Measurements from ENCODE around the gene DBH.

DBH gene

DNA sequence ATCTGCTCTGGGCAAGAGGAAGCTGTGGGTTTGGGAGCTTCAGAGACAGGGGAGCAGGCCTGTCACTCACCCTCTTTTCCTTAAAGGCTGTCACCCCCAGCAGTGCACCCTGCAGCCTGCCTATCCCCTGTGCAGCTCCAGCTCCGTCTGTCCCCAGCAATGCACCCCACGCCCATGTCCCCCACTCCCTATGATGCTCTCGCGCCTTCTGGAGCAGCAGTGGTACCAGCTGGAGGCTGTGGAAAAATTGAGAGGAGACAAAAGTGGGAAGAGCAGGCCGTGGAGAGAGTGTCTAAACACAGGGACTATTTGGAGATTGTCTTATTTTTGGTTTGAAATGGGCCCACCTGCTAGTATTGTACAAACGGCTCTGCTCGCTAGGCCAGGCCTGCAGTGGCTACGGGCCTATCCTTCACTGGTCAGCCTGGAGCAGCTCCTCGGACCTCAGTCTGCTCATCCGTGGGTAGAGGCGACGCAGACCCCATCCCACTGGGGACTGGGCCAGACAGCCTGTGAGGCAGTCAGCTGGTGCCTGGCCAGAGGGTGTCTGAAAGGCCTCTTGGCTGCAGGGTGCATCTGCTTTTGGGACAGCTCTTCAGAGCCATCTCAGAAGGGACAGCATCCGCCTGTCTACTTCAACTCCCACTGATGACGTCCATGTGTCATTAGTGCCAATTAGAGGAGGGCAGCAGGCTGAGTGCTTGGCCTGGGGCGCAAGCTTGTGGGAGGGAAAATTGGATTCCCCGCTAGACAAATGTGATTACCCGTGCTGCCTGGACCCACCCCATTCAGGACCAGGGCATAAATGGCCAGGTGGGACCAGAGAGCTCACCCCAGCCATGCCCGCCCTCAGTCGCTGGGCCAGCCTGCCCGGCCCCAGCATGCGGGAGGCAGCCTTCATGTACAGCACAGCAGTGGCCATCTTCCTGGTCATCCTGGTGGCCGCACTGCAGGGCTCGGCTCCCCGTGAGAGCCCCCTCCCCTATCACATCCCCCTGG, at the start of gene DBH:
DBH (plus strand) TSS at position 831 of the 999 bp plus-strand sequence; CDS start at position 840, 9 bp downstream.
- no peak for DNase-seq (ENCODE audit: low read depth in 3 of 3)

DNA sequence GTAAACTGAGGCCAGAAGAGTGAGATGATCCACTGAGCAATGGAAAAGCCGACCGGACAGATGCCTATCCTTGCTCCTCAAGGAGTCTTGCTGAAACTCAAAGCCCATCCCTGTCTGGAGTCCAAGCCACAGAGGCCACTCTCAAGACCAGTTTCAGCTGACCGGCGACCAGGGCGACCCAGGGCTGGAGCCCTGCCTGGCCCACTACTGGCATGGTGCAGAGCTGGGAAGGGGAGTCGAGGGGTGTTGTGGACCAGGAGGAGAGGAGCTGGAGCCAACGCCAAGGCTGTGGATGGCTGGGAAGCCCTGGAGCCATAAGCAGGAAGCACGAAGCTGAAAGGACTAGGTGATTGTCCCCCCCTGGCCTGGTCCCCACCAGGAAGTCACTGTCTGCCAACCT, 49.1 kb upstream of the DBH start:
- no peak for DNase-seq (ENCODE audit: low read depth in 3 of 3)

DNA sequence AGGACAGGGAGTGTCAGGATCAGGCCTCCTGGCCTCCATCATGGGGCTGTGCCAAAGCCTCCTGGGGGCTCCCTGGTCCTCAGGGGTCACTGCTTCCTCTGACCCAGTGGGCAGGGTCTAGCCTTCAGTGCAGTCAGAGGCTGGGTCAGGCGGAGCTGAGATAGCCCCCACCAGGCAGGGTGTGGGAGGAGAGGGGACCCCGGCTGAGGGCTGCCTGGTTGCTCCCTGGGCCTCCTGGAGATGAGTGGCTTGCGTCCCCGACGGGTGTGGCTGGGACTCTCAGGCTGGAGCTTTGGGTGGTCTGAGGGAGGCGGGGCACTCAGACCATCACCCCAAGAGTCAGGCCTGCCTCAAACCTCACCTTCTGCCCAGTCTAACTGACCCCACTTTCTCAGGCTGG, 48.7 kb upstream of the DBH start:
- DNase-seq (ENCODE audit: low read depth in 3 of 3): no peak

DNA sequence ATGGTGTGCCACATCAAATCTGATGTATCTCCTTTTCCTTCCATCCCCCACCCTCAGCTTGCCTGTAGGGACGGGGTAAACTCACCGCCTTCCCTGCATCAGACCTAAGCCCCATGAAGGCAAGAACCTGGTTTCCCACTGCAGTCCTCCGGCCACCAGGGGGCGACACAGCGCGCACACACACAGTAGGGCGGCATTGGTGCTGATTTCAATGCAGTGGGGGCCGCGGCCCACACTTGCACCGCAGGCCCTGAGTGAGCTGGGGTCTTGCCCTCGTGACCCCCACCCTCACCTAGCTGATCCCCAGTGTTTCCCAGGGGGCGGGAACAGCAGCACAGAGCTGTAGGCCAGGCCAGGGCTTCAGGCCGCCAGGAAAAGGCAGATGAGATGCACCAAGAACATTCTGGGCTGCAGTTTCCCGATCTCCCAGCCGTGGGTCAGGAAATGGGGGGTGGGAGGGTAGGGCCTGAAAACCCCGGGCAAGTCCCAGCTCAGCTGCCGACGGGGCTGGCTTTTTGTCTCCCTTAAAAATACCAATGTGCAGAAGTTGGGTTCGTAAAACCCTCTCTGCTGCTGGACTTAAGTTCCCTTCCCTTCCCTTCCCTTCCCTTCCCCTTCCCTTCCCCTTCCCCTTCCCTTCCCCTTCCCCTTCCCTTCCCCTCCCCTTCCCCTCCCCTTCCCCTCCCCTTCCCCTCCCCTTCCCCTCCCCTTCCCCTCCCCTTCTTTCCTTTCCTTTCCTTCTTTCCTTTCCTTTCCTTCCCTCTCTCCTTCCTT, 46.5 kb upstream of the DBH start:
- DNase-seq (ENCODE audit: low read depth in 3 of 3): peak in 2 of 3 experiments; percentile 14 to 20

DNA sequence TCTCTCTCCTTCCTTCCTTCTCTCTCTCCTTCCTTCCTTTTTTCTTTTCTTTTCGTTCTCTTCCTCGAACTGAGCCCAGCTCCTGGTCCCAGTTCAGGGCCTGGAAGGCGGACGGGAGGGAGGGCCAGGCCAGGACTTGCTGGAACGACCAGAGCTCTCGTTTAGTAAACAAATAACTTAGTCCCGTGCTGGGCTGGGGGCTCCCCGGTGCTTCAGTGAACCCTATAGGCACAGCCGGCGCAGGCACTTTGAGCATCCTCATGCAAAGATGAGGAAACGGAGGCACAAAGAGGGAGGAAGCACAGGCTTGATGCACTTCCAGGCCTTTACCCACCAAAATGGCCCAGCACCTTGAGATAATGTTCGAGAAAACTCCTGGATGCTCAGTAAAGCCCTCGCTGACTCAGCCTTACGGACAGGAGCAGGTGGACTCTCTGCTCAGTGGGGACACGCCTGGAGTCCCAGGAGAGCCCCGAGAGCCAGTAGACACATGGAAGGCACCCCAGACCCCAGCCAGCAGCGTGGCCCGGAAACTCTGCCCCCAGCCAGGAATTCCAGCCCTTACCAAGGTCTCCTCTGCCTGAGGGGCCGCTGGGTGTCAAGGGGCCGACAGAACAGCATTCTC, 45.8 kb upstream of the DBH start:
- DNase-seq (ENCODE audit: low read depth in 3 of 3): no peak

DNA sequence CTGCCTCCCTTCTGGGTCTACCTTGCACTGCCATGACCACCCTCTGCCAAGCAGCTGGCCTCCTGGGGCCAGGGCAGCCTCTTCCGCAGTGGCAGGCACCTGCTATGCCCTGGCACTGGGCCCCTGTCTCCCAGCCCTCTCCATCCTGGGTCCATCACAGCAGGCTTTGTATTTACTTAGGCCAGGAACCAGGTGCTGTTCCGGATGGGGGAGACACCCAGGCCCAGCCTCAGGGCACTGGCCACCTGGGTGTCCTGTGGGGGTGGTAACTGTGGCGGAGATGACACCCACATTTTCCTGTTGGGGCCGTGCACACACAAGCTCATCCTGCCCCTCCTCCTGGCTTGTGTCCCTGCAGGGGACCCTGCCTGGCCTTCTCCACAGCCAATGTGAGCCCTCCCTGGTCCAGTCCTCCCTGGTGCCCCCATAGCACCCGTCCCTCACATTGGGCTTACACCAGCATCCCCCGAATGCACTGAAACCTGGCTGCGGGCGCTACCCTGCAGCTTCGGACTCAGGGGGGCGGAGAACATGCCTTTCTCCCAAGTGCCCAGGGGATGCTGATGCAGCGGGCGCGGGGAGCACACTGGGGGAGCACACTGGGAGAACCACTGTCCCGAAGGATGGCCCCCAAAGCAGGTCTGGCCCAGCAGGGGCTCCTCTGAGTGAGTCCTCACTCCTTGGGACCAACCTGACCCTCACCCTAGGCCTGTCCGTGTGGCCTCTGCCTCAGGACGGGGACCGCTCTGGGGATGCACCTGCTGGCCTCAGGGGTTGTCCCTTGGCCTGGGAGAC, 44.9 kb upstream of the DBH start:
- DNase-seq (ENCODE audit: low read depth in 3 of 3): no peak

DNA sequence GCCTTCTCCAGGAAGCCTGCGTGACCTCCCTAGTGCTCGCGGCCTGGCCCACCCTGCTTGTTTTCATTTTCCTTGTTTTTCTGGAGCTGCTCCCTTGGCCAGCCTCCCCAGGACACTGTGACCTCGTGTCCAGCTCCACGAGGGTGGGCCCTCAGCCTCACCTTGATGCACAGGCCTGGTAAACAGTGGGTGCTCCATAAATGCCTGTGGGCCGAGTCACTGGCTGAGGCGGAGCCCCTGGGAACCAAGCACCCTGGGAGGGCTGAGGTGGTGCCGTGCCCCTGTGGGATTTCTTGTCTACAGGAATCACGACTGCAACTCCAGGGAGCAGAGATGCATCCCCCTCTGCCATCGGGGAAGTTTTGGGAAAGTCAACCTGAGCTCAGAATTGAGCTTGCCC, 44.2 kb upstream of the DBH start:
- no peak for DNase-seq (ENCODE audit: low read depth in 3 of 3)

DNA sequence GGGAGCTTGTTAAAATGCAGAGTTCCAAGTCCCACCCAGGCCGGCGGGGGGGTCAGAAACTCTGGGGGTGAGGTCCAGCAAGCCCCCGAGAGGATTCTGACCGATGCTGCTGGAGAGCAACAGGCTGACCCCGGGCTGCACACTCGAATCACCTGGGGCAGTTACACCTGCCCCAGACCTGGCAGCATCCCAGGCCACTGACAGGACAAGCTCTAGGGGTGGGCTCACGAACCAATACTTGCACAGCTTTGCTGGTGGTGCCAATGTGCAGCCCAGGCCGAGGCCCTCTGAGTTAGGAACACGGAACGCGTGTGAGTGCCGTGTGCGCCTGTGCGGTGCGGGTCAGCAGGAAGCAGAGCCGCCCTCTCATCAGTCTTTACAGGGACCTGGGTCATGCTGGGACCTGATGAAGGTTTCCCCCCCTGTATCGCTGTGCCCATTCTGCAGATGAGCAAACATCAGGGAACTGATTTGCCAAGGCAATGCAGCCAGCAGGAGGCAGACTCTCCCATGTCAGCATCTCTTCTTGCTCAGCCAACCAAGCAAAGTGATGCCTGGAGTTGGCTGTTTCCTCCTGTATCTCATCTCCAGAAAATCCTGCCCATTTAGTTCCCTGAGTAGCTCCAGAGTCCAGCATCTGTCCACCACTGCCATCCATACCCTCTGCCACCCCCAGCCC, 43.3 kb upstream of the DBH start:
- no peak for DNase-seq (ENCODE audit: low read depth in 3 of 3)

DNA sequence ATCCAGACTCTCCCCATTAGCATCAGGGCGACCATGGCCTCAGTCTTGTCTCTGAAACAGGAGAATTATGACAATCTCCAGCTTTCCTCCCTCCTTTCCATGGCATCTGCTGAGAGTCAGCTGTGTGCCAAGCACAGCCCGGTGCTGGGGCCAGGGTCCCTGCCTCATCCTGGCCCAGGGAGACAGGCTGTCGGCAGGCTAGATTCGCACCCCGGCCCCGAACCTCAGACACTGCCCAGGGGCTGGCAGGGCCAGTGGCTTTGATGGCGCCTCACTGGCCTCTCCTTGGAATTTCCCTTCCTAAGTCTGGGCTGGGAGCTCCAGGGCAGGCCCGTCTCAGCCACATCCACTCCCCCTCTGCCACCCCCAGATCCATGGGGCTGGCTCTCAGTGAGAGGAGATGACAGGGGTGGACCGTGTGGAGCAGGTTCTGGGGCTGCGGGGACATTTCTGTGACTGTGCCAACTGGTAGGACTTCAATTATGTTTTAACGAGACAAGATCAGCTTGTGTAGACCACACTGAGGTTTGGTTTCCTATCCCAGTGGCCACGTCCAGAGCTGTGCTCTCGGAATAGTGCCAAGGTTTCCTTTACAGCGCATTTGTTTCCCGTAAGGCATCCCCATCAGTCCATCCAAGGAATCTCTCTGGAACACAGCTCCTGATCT, 42.4 kb upstream of the DBH start:
- no peak for DNase-seq (ENCODE audit: low read depth in 3 of 3)

DNA sequence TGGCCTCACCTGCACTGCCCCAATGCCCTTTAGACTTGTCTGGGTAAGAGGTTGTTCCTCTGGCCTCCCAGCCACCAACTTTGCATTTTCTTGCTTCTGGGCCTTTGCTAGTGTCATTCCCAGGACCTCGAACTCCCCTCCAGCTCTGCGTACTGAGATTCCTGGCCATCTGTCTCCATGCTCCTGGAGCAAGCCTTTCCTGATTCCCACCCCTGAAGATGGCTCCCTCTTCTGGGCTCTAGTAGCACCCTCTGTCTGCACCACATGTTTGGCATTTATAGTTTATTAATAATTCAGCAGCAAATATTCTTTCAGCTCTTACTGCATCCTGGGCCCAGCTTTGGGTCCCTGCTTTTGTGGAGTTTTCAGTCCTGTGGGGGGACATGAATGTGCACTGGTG, 41.9 kb upstream of the DBH start:
- DNase-seq (ENCODE audit: low read depth in 3 of 3): no peak

DNA sequence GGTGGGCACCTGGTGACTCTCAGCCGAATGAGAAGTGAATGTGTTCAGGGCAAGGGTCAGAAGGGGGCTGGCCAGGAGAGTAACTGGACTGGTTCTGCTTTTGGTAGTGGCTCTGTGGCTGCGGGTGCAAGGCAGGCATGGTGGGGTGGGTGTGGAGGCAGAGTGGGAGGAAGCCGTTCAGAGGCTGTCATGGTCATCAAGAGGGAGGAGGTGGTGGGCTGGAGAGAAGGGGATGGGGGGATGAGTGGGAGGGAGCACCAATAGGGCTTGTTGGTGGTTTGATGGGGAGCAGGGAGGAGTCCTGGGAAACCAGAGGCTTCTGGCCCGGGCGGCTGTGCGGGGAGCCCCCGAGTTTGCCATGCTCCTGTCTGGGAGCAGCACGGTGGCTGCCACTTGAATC, 40.3 kb upstream of the DBH start:
- DNase-seq (ENCODE audit: low read depth in 3 of 3): no peak

DNA sequence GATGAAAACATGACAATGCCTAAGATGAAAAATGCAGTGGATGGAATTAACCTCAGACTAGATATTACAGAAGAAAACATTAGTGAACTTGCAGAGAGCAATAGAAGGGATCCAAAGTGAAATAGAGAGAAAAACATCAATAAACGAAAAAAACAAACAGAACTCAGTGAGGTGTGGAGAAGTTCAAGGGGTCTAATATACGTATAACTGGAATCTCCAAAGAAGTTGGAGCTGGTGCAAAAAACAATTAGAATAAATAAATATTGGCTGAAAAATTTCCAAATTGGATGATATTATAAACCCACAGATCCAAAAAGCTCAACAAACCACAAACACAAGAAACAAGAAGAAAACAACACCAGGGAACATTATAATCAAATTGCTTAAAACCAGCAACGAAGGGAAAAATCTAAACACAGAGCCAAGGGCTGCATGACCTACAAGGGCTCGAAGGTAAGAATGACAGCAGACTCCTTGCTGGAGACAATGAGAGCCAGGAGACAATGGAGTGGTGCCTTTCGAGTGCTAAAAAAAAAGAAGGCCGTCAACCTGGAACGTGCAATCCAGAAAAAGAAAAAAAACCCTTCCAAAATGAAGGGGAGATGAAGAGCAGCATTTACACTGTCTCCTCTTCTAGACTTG, 38.7 kb upstream of the DBH start:
- no peak for DNase-seq (ENCODE audit: low read depth in 3 of 3)

DNA sequence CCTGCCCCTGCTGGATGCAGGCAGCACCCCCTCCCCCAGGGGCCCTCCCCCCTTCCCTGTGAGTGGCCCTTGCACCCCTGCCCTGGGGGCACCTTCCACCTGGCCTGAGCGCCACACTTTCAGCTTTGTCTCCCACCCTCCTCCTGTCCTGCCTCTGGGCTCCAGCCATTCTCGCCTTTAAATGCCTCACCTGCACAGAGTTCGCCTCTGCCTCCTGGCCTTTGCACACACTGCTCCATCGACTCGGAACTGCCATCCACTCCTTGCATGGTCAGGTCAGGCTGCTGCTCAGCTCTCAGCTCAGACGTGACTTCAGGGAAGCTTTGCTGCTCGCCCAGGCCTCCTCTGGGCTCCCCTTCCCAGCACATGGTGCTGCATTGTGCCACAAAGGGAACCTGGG, 37.2 kb upstream of the DBH start:
- DNase-seq (ENCODE audit: low read depth in 3 of 3): no peak

DNA sequence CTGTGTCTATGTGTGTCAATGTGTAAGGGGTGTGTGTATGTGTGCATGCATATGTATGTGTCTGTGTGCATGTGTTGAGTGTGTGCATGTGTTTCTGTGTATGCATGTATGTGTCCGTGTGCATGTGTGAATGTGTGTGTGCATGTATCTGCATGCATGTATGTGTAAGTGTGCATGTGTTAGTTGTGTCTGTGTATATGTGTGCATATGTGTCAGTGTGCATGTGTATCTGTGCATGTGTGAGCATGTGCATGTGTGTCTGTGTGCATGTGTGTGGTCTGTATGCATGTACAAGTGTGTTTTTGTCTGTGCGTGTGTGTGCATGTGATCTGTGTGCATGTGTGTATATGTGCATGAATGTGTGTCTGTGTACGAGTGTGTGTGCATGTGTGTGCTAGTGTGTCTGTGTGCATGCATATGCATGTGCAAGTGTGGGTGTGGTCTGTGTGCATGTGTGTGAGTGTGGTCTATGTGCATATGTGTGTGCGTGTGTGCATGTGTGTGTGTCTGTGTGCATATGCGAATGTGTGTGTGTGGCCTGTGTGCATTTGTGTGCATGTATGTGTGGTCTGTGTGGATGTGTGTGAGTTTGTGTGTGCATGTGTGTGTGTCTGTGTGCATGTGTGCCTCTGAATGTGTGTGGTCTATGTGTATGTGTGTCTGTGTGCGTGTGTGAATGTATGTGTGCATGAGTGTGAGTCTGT, 36.5 kb upstream of the DBH start:
- no peak for DNase-seq (ENCODE audit: low read depth in 3 of 3)

DNA sequence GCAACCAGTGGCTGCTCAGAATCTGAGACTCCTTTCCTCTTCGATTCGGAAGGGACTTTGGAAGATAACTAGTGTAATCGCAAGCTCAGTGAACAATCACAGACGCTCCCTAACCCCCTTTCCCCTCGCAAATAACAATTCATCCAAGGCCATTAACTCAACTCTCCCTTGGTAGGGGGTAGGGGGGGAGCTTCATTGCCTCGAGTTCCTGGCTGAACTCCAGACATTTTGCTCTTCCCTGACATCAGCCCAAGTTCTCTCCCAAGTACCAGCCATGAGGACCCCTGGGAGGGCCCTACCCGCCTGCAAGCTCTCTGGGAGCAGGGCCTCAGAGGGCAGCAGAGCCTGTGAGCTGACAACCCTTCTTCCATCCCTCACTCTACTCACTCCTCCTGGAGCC, 35.4 kb upstream of the DBH start:
- no peak for DNase-seq (ENCODE audit: low read depth in 3 of 3)

DNA sequence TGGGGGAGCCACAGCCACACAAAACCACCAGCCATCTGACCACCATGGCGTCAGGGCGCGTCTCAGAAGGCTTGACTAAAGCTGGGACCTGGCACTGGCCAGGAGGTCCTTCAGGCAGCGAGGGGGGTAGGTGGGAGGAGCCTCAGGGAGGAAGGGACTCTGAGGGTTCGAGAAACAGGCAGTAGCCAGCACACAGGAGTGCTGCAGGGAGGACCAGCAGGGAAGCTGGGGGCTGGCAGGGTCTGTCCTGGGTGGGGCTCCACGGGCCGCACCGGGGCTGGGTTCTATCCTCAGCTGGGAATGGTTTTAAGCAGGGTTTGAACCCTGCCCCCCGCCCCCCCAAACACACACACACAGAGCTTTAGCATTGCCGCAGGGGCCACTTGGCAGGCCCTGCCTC, 34.4 kb upstream of the DBH start:
- no peak for DNase-seq (ENCODE audit: low read depth in 3 of 3)

DNA sequence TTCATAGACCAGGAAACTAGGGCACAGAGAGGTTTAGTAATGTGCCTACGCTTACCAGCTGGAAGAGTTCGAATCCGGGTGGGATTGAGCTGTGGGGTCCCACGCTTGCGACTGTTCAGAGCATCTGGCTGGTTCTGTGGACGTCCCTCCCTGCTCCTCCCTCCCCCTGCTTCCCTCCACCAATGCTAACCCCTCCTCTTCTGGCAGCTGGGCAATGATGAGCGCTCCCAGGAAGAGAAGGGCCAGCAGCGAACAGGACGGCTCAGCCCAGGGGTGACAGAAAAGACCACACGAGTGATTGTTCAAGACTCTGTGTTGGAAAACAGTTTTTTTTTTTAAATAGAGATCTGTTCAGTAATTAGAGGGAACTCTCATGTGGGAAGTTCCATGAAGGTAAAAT, 33.9 kb upstream of the DBH start:
- no peak for DNase-seq (ENCODE audit: low read depth in 3 of 3)

DNA sequence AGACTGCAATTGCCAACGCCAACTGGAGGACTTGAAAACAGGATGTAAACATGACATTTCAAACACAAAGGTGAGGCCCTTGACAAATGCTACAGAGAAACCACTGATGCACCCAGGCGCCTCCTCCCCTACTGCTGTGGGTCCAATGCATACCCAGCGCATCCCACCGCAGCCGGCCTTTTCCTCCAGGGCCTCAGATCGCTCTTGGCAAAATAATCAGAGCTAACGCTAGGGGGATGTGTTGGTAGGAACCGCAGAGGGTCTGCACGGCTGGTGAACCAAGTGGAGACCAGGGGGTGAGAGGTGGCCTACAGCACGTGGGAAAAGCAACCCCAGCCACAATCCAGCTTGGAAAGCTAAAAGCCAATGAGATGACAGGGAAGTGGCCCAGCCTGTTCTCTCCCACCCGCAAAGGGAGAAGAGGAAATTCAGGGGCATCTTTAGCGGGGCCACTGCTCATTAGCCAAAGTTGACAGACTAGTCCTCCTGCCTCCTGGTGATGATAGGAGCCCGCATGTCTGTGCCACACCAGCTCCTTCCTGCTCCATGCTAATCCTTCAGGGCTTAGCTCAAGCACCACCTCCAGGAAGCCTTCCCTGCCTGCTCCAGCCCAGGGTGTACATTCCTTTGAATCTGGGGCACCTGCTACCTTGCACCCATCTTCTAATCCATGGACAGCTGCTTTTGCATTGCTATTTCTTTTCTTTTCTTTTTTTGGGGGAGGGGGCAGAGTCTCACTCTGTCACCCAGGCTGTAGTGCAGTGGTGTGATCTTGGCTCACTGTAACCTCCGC, 32.8 kb upstream of the DBH start:
- DNase-seq (ENCODE audit: low read depth in 3 of 3): no peak

DNA sequence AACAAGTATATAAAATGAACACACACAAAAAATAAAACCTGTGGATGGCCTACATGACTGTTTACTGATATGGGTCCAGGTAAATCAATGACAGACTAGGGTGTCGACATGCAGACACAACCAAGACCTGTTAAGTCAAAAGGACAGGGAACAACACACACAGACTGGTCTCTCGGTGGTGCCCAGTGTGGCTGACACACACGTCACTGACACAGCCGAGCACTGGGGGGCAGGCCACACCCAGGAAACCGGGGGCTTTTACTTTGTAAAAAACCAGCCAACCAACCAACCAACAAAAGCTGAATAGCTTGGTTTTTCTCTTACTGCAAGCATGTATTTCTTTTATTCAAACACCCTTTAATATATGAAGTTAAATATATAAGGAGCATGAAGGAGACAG, 31.9 kb upstream of the DBH start:
- no peak for DNase-seq (ENCODE audit: low read depth in 3 of 3)
